Muscle of leg (tissue), 11 donors: ENCODE measurements around the gene RALGAPA1. TPM values are rescaled to one million over a fixed set of nuclear protein-coding genes. Genes with fewer than 3 reads are reported as not detected.
"Not testable (repeated sequence)": the region's sequence is repeated elsewhere in the genome, so short reads cannot be mapped to it uniquely, and the experiment has no call there.

Experiments used
- DNase-seq: peaks from one replicate; pipeline ENCODE4 v3.0.0; 2013
- H3K27ac ChIP-seq: one replicate; pipeline ENCODE4 v1.5.1; 2013; ENCODE audit warnings: mild to moderate bottlenecking, low read length, control low read depth
- H3K27me3 ChIP-seq: one replicate; pipeline ENCODE4 v1.6.1; 2013; ENCODE audit warnings: low read length; ENCODE audit not compliant: control insufficient read depth, insufficient read depth
- H3K36me3 ChIP-seq: one replicate; pipeline ENCODE4 v1.6.1; 2013; ENCODE audit warnings: low read length; ENCODE audit not compliant: control insufficient read depth, insufficient read depth
- H3K4me1 ChIP-seq: one replicate; pipeline ENCODE4 v1.6.1; 2013; ENCODE audit warnings: low read length; ENCODE audit not compliant: control insufficient read depth, insufficient read depth
- H3K4me3 ChIP-seq: one replicate; pipeline ENCODE4 v1.5.1; 2013; ENCODE audit warnings: low read length, control low read depth
- H3K9me3 ChIP-seq: replicated peaks from 2 replicates; pipeline ENCODE4 v1.6.1; 2013; ENCODE audit warnings: low read depth, low read length; ENCODE audit not compliant: control insufficient read depth
- WGBS: methylation state at CpG from one replicate; pipeline ENCODE4 v1.1.5; 2013; ENCODE audit warnings: missing lambda C conversion rate; ENCODE audit not compliant: insufficient coverage; 5-methylcytosine and 5-hydroxymethylcytosine counted together
- polyA plus RNA-seq, 8 donors: library from polyadenylated mRNA; unstranded; fragments of 120-200 nt; gene quantifications; one replicate each; pipeline versions ENCODE4 v1.2.1 to v1.2.3, GENCODE V29; 2013; ENCODE audit warnings: inconsistent platforms in 1 of 8, low replicate concordance in 1 of 8; ENCODE audit not compliant: insufficient read length in 8 of 8, insufficient read depth in 1 of 8
- total RNA-seq: library from RNA; stranded (reverse); fragments of 120-200 nt; gene quantifications from one replicate; pipeline ENCODE4 v1.2.4, GENCODE V29; 2013

Gene RALGAPA1
- total and polyA plus RNA-seq, 9 donors, result 20.0 to 46.0 (median 23.8) TPM

DNA sequence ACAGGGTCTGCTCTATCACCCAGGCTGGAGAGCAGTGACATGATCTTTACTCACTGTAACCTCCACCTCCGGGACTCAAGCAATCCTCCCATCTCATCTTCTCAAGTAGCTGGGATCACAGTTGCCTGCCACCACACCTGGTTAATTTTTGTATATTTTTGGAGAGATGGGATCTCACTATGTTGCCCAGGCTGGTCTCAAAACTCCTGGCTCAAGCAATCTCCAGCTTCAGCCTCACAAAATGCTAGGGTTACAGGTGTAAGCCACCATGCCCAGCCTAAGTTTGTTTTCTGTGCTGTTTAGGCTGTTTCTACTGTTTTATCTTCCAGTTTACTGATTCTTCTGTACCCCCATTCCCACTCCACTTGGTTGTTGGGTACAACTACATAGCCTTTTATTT, 208.8 kb downstream of the RALGAPA1 start:
- no peaks in the 10 kb centered on the region for H3K4me1 ChIP-seq
- H3K27me3 ChIP-seq, result no peaks in the 10 kb centered on the region
- no peak overlapping the region for H3K27ac ChIP-seq
- no peaks in the 10 kb centered on the region for H3K9me3 ChIP-seq
- WGBS, result no CpG with 5 or more reads among the region's 1 CpG
- no peak overlapping the region for H3K4me3 ChIP-seq
- no peak for DNase-seq
- H3K36me3 ChIP-seq, result peaks cover 14% of the 10 kb centered on the region

DNA sequence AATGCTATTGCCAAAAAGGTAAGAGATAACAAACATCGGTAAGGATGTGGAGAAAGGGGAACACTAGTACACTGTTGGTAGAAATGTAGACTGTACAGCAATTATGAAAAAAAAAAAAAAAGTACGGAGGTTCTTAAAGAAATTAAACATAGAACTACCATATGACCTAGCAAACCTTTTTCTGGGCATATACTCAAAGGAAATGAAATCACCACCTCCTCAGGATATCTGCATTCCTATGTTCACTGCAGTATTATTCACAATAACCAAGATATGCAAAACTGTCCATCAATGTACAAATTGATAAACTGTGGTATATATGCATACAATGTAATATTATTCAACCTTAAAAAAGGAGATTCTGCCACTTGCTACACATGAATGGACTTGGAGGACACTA, 214.5 kb downstream of the RALGAPA1 start:
- Histone ChIP-seq H3K9me3 (peaks cover 6% of the 10 kb centered on the region), H3K27me3 (no peaks in the 10 kb centered on the region), H3K36me3 (peaks cover 7% of the 10 kb centered on the region), H3K27ac (no peak overlapping the region), H3K4me1 (no peaks in the 10 kb centered on the region), H3K4me3 (no peak overlapping the region)
- no CpG with 5 or more reads among the region's 2 CpGs for WGBS
- DNase-seq, result no peak

GRCh38 chr14:35587373-35587772, 221.7 kb downstream of the RALGAPA1 start:
- not testable (repeated sequence) for H3K36me3 ChIP-seq, H3K9me3 ChIP-seq
- WGBS, result no CpG with 5 or more reads among the region's 3 CpGs

GRCh38 chr14:35578639-35579038, 230.5 kb downstream of the RALGAPA1 start:
- Histone ChIP-seq H3K9me3 (no peaks in the 10 kb centered on the region), H3K4me3 (no peak overlapping the region), H3K4me1 (no peaks in the 10 kb centered on the region), H3K27me3 (no peaks in the 10 kb centered on the region), H3K36me3 (peaks cover 2% of the 10 kb centered on the region), H3K27ac (no peak overlapping the region)
- DNase-seq, result no peak

More at GRCh38 chr14:35587373-35587772, 221.7 kb downstream of the RALGAPA1 start:
- not testable (repeated sequence) for H3K27ac ChIP-seq, H3K27me3 ChIP-seq, H3K4me3 ChIP-seq, DNase-seq, H3K4me1 ChIP-seq

DNA sequence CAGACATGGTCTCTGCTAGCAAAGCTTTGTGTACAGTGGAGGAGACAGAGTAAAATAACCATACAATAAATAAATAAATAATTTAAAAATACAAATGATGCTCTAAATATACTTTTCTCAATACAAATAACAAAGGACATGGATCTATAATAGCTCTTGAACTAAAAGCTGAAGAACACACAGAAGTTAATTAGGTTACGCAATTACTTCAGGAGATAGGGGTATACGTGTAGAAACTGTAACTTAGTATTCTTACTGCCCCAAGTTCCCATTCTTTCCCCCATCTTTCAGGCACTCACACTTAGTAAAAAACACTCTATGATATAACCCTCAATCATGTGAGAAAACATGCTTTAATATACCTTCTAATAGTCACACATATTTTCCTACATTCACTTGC, 231.0 kb downstream of the RALGAPA1 start:
- WGBS, result no CpG with 5 or more reads among the region's 2 CpGs
- H3K27me3 ChIP-seq, result no peaks in the 10 kb centered on the region
- no peak overlapping the region for H3K4me3 ChIP-seq
- no peaks in the 10 kb centered on the region for H3K4me1 ChIP-seq
- no peak overlapping the region for H3K27ac ChIP-seq
- peaks cover 2% of the 10 kb centered on the region for H3K36me3 ChIP-seq
- H3K9me3 ChIP-seq, result no peaks in the 10 kb centered on the region
- DNase-seq, result no peak

DNA sequence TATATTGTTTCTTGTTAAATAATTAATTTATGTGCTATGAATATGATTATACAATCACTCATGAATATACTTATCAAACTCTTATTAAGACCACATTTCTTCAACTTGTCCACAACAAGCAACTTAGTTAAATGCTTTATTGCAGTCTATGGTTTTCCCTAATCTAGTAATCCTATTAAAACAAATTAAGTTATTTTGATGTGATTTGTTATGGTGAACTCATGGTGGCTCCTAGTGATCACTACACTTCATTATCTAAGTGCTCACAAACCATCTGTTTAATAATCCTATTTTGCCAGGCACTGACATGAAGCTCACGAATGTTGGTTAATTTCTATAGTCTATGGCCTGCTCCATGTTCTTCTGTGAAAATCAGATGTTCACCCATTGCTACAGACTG, 232.2 kb downstream of the RALGAPA1 start:
- no peak for DNase-seq
- Histone ChIP-seq H3K27ac (no peak overlapping the region), H3K9me3 (no peaks in the 10 kb centered on the region), H3K4me1 (no peaks in the 10 kb centered on the region), H3K36me3 (no peaks in the 10 kb centered on the region), H3K27me3 (no peaks in the 10 kb centered on the region), H3K4me3 (no peak overlapping the region)
- no CpG with 5 or more reads among the region's 1 CpG for WGBS

GRCh38 chr14:35576260-35576659, 232.8 kb downstream of the RALGAPA1 start:
- H3K27ac ChIP-seq, result no peak overlapping the region
- H3K4me1 ChIP-seq, result no peaks in the 10 kb centered on the region
- H3K9me3 ChIP-seq, result no peaks in the 10 kb centered on the region
- DNase-seq, result peak; percentile 4
- H3K4me3 ChIP-seq, result no peak overlapping the region
- no peaks in the 10 kb centered on the region for H3K36me3 ChIP-seq
- H3K27me3 ChIP-seq, result no peaks in the 10 kb centered on the region

GRCh38 chr14:35573911-35574310, 235.2 kb downstream of the RALGAPA1 start:
- no peak overlapping the region for H3K4me3 ChIP-seq
- no peak overlapping the region for H3K27ac ChIP-seq
- H3K27me3 ChIP-seq, result no peaks in the 10 kb centered on the region
- WGBS, result no CpG with 5 or more reads among the region's 2 CpGs
- H3K36me3 ChIP-seq, result no peaks in the 10 kb centered on the region
- H3K4me1 ChIP-seq, result no peaks in the 10 kb centered on the region
- DNase-seq, result no peak
- no peaks in the 10 kb centered on the region for H3K9me3 ChIP-seq

DNA sequence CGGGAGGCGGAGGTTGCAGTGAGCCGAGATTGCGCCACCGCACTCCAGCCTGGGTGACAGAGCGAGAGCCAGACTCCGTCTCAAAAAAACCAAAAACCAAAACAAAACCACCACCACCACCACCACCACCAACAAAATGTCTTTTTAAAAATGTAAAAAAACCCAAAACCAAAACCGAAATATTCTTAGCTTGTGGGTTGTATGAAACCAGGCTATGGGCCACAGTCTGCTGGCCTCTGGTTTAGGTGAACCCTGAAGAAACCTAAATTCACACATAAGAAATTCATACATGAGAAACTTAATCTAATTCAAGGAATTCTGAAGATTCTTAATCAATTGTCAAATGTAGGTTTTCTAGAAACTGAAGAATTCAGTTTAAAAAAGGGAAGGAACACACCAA, 237.5 kb downstream of the RALGAPA1 start:
- Histone ChIP-seq H3K4me3 (no peak overlapping the region), H3K27ac (no peak overlapping the region), H3K36me3 (no peaks in the 10 kb centered on the region), H3K27me3 (no peaks in the 10 kb centered on the region), H3K9me3 (no peaks in the 10 kb centered on the region), H3K4me1 (no peaks in the 10 kb centered on the region)
- no CpG with 5 or more reads among the region's 8 CpGs for WGBS
- DNase-seq, result no peak

DNA sequence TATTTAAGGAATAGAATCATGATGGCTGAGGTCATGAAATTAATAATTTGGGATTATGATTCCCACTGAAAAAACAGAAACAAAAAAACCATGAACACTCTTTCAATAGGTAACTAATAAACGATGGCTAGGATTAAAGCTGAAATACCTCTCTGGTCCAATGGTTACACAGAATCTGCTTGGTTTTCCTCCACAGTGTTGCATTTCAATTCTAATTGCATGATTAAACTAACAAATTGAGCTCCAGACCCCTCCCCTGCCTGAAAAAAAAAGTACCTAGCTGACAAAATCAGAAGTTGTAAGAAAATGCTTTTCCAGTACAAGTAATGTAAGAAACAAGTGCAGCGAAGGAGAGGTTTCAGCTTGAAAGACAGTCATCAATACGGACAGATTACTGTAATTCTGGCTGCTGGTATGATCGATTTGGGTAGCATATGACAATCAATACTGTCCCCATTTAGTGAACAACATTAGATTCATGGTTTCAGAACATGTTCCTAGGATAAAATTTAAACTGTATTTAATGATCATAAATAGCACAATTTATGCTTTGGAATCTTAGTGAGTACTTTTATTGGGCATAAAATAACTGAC, 243.1 kb downstream of the RALGAPA1 start:
- Histone ChIP-seq H3K27me3 (no peaks in the 10 kb centered on the region), H3K4me3 (no peak overlapping the region), H3K4me1 (no peaks in the 10 kb centered on the region), H3K9me3 (no peaks in the 10 kb centered on the region), H3K27ac (no peak overlapping the region), H3K36me3 (no peaks in the 10 kb centered on the region)
- WGBS, result 100% methylated on average over 1 of the region's 4 CpGs
- no peak for DNase-seq

GRCh38 chr14:35558680-35559079, 250.4 kb downstream of the RALGAPA1 start:
- H3K4me1 ChIP-seq, result no peaks in the 10 kb centered on the region
- no peaks in the 10 kb centered on the region for H3K36me3 ChIP-seq
- no peak overlapping the region for H3K27ac ChIP-seq
- WGBS, result 42% methylated on average over 2 of the region's 2 CpGs
- H3K27me3 ChIP-seq, result no peaks in the 10 kb centered on the region
- DNase-seq, result peak; percentile 8
- no peaks in the 10 kb centered on the region for H3K9me3 ChIP-seq
- no peak overlapping the region for H3K4me3 ChIP-seq
